ENCODE results near the gene SLC16A3. TPM values are rescaled to one million over a fixed set of nuclear protein-coding genes. Genes with fewer than 3 reads are reported as not detected.

SLC16A3 gene
- polyA plus RNA-seq, 1 experiment: 338 TPM

DNA sequence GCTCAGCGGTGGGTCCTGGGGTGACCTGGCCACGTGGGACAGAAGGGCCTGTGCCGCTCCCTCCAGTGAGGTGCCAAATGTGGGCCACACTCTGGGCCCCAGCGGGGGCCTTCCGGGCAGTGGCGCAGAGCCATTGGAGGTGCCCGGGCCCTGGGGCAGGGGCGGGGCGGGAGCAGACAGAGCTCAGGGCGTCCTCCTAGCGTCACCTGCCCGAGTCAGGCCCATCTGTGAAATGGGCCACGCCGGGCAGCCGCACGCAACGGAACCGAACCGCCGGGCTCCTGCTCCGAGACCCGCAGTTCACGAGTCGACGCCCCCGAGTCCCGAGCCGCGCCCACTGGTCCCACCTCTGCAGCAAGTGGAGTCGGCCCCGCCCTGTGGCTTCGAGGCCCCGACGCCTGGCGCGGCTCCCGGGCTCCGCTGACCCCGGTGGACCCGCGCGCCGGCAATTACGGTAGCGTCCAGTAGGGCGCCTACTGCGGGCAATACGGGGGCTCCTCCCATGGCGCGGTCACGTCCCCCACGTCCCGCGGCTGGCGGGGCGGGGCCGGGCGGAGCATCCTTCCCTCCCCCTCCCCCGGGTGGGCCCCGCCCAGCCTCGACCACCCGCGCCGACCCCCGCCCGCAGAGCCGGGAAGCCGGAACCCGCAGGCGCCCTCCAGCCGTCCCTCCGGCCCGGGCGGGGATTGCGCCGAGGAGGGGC lies 1.9 kb downstream of the SLC16A3 start:
- CTCF ChIA-PET: interaction anchor here (0.7 to 2.4 kb wide), 7 partner anchors 11 to 200 kb away, joined by 3 to 13 read pairs (median 4); no protein-coding TSS in a partner anchor
- POLR2A ChIA-PET: no interaction called here
- DNase-seq (ENCODE audit: low read depth): no peak
- TF ChIP-seq, protein P1, sequence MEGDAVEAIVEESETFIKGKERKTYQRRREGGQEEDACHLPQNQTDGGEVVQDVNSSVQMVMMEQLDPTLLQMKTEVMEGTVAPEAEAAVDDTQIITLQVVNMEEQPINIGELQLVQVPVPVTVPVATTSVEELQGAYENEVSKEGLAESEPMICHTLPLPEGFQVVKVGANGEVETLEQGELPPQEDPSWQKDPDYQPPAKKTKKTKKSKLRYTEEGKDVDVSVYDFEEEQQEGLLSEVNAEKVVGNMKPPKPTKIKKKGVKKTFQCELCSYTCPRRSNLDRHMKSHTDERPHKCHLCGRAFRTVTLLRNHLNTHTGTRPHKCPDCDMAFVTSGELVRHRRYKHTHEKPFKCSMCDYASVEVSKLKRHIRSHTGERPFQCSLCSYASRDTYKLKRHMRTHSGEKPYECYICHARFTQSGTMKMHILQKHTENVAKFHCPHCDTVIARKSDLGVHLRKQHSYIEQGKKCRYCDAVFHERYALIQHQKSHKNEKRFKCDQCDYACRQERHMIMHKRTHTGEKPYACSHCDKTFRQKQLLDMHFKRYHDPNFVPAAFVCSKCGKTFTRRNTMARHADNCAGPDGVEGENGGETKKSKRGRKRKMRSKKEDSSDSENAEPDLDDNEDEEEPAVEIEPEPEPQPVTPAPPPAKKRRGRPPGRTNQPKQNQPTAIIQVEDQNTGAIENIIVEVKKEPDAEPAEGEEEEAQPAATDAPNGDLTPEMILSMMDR (IDR thresholded peaks at IDR 0.05; ENCODE audit: insufficient read depth, low read depth, low read length): peak; percentile 49
- Histone ChIP-seq H3K4me3 (ENCODE audit: low read depth, low read length) (peak overlapping the region; percentile 98), H3K27me3 (ENCODE audit: control insufficient read depth, insufficient read depth, low read length) (no peaks in the 10 kb centered on the region), H3K36me3 (ENCODE audit: control insufficient read depth, insufficient read depth, low read length) (peaks cover 22% of the 10 kb centered on the region)

DNA sequence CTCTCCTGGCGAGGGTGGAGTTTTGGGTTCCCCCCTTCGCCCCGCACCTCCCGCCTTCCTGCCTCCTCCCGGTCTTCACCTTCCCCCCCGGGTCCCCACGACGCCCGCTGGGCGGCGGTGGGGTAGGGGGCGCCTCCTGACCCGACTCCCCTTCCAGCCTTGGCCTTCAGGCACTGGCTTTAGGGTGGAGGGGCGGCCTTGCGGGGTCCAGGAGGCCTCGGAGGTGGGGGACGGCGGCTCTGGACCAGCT lies 2.4 kb downstream of the SLC16A3 start:
- TF ChIP-seq, protein P1 (IDR thresholded peaks at IDR 0.05; ENCODE audit: insufficient read depth, low read depth, low read length): no peak
- DNase-seq (ENCODE audit: low read depth): no peak
- ChIA-PET POLR2A (no interaction called here), CTCF (interaction anchor here (1.0 to 1.5 kb wide), 2 partner anchors 26 to 201 kb away, joined by 3 to 4 read pairs; no protein-coding TSS in a partner anchor)
- H3K4me3 ChIP-seq (ENCODE audit: low read depth, low read length): peak overlapping the region; percentile 98
- peaks cover 26% of the 10 kb centered on the region for H3K36me3 ChIP-seq (ENCODE audit: control insufficient read depth, insufficient read depth, low read length)
- H3K27me3 ChIP-seq (ENCODE audit: control insufficient read depth, insufficient read depth, low read length): no peaks in the 10 kb centered on the region

DNA sequence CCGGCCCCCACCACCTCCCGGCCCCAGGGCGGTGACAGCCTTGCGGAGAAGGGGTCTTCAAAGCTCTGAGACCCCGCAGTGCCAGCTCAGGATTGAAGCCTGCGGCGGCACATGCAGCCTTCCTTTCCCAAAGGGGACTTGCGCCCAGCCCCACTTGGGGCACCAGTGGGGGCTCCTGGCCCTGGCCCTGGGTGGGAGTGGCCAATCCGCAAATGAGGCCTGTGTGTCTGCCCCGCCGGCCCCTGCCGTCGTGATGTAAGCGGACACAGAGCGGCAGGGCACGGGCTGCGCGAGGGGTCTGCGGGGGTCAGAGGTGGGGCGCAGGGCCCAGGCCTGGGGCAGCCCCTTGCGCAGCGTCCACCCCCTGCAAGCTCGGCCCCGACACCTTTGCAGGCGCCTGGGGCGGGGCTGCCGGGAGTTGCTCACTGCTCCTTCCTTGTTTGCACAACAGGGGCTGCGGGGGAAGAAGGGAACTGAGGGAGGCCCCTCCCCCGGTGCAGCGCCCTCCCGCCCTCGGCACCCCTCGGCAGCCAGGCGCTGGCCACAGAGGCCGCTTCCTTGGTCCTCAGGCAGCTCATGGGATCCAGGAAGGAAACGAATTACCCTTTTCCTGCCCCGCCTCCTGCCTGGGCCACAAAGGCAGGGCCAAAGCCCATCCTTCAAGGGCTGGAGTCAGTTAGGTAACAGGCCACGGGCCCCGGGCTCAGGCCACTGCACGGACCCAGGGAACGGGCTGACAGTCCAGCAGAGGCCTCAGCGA lies 2.9 kb downstream of the SLC16A3 start:
- ChIA-PET CTCF (interaction anchor here (1.0 to 1.5 kb wide), 2 partner anchors 26 to 201 kb away, joined by 3 to 4 read pairs; no protein-coding TSS in a partner anchor), POLR2A (no interaction called here)
- peaks cover 31% of the 10 kb centered on the region for H3K36me3 ChIP-seq (ENCODE audit: control insufficient read depth, insufficient read depth, low read length)
- peak overlapping the region; percentile 98 for H3K4me3 ChIP-seq (ENCODE audit: low read depth, low read length)
- no peaks in the 10 kb centered on the region for H3K27me3 ChIP-seq (ENCODE audit: control insufficient read depth, insufficient read depth, low read length)
- TF ChIP-seq, protein P1 (IDR thresholded peaks at IDR 0.05; ENCODE audit: insufficient read depth, low read depth, low read length): no peak
- no peak for DNase-seq (ENCODE audit: low read depth)

DNA sequence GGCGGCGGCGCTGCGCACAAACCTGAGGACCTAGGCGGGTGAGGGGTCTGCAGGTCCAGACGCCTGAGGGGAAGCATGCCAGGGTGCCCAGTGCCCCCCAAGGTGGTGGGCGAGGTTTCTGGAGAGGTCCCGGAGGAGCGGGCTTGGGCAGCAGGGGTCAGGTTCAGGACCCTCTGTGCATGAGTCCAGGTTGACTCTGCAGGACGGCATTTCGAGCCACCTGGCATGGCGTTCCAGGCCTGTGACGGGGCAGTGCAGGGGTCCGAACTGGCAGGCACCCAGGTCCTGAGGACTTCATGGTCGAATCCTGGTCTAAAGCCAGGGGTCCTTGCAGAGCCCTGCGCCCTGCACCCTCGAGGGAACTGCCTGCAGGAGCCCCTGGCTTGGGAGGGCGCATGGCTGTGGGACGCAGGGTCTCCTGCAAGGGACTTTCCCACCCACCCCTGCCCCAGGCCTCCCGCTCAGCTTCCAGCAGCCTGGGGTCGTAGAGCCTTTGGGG lies 3.5 kb downstream of the SLC16A3 start:
- no peaks in the 10 kb centered on the region for H3K27me3 ChIP-seq (ENCODE audit: control insufficient read depth, insufficient read depth, low read length)
- TF ChIP-seq, protein P1 (IDR thresholded peaks at IDR 0.05; ENCODE audit: insufficient read depth, low read depth, low read length): no peak
- POLR2A ChIA-PET: no interaction called here
- H3K4me3 ChIP-seq (ENCODE audit: low read depth, low read length): peak overlapping the region; percentile 98
- H3K36me3 ChIP-seq (ENCODE audit: control insufficient read depth, insufficient read depth, low read length): peaks cover 37% of the 10 kb centered on the region
- CTCF ChIA-PET: interaction anchor here (1.5 kb wide), 1 partner anchor 27 kb away, joined by 4 read pairs; no protein-coding TSS in a partner anchor
- no peak for DNase-seq (ENCODE audit: low read depth)
